CD4-positive, alpha-beta T cell (primary cell): Measurements from ENCODE around the gene ADAMTSL2. TPM values are rescaled to one million over a fixed set of nuclear protein-coding genes. Genes with fewer than 3 reads are reported as not detected.

Experiments used
- ATAC-seq: fragments of 200-7000 bp; cut with Tn5 transposase; one replicate; pipeline ENCODE4 v1.10.0; 2022; ENCODE audit warnings: mild to moderate bottlenecking; ENCODE audit not compliant: poor library complexity
- CTCF ChIA-PET: fragments of 350-600 bp; sonication (Branson Sonifier 250); formaldehyde crosslinking; loops from one replicate; lab custom pipeline; 2021; ENCODE audit warnings: antibody characterized with exemption, inconsistent platforms; lab: Charles Lee
- POLR2A ChIA-PET: fragments of 350-600 bp; sonication (Branson Sonifier 250); formaldehyde crosslinking; loops from one replicate; lab custom pipeline; 2021; ENCODE audit warnings: antibody characterized with exemption, inconsistent platforms; lab: Charles Lee
- DNase-seq, 14 experiments: peaks; one replicate each; pipeline ENCODE4 v3.0.0-alpha.2; 2013 to 2020; ENCODE audit warnings: mixed read lengths in 2 of 14
- H3K27ac ChIP-seq, 2 donors: one replicate each; pipeline versions ENCODE4 v1.5.1 to v1.7.0; 2013; ENCODE audit warnings: low read length in 2 of 2, low read depth in 1 of 2, mild to moderate bottlenecking in 1 of 2
- H3K27me3 ChIP-seq, 2 experiments: 1 replicate in 1 of 2; 2 replicates in 1 of 2; pipeline versions ENCODE4 v1.6.1 to v1.7.0; 2013; ENCODE audit warnings: low read length in 2 of 2, control low read depth in 1 of 2, mild to moderate bottlenecking in 1 of 2, moderate library complexity in 1 of 2; ENCODE audit not compliant: insufficient read depth in 2 of 2, control insufficient read depth in 1 of 2
- H3K36me3 ChIP-seq: one replicate; pipeline ENCODE4 v1.6.1; 2013; ENCODE audit warnings: low read length, control low read depth; ENCODE audit not compliant: insufficient read depth
- H3K4me1 ChIP-seq: one replicate; pipeline ENCODE4 v1.6.1; 2013; ENCODE audit warnings: low read length, control low read depth; ENCODE audit not compliant: insufficient read depth
- H3K4me3 ChIP-seq: one replicate; pipeline ENCODE4 v1.5.1; 2013; ENCODE audit warnings: mild to moderate bottlenecking, low read length, moderate library complexity
- H3K9me3 ChIP-seq, 2 experiments: 1 replicate in 1 of 2; 2 replicates in 1 of 2; pipeline versions ENCODE4 v1.6.1 to v1.7.0; 2013; ENCODE audit warnings: low read length in 2 of 2, mild to moderate bottlenecking in 2 of 2, control low read depth in 1 of 2, moderate library complexity in 1 of 2; ENCODE audit not compliant: control insufficient read depth in 1 of 2, insufficient read depth in 1 of 2
- H3K27ac Mint-ChIP-seq: one replicate; pipeline ENCODE4 v1.8.0; 2020; ENCODE audit warnings: mixed read lengths
- H3K27me3 Mint-ChIP-seq: one replicate; pipeline ENCODE4 v1.8.0; 2021; ENCODE audit warnings: mixed read lengths
- H3K36me3 Mint-ChIP-seq: one replicate; pipeline ENCODE4 v1.8.0; 2021; ENCODE audit warnings: low read depth, mixed read lengths
- H3K4me1 Mint-ChIP-seq: one replicate; pipeline ENCODE4 v1.8.0; 2021; ENCODE audit warnings: low read depth, mixed read lengths
- H3K4me3 Mint-ChIP-seq: one replicate; pipeline ENCODE4 v1.8.0; 2020; ENCODE audit warnings: mild to moderate bottlenecking, mixed read lengths
- H3K9me3 Mint-ChIP-seq: one replicate; pipeline ENCODE4 v1.8.0; 2020; ENCODE audit warnings: mixed read lengths
- CTCF ChIP-seq: fragments of 200-600 bp; IDR thresholded peaks from one replicate; pipeline ENCODE4 v1.8.0; 2022; ENCODE audit warnings: antibody characterized with exemption, mild to moderate bottlenecking
- intact Hi-C, 2 experiments: fragments of 100-400 bp; cut with DNase I in 1 of 2; cut with micrococcal nuclease in 1 of 2; formaldehyde crosslinking; loops; one replicate each; pipeline versions ENCODE4 v1.15.1 to v1.9.0; 2023 to 2025; cut with DNase I, micrococcal nuclease
- total RNA-seq, 174 experiments: library from RNA in 2 of 174; stranded (reverse) in 2 of 174; gene quantifications; one replicate each; pipeline ENCODE4 v1.2.3 and lab custom pipeline; 2021 to 2026

The ADAMTSL2 gene
- total RNA-seq, 2 experiments from 2014 or later, result 1.2 to 1.3 TPM

- Histone ChIP-seq H3K9me3 (peaks cover 5 to 18% of the 10 kb centered on the region in 2 experiments), H3K36me3 (no peaks in the 10 kb centered on the region), H3K4me1 (peaks cover 30% of the 10 kb centered on the region), H3K27me3 (no peaks in the 10 kb centered on the region), H3K4me3 (no peak overlapping the region), H3K27ac (no peak overlapping the region)
- ATAC-seq (no peak), DNase-seq (no peak)
- Mint-ChIP-seq H3K9me3 (peaks cover 3% of the 10 kb centered on the region), H3K4me1 (peaks cover 24% of the 10 kb centered on the region), H3K36me3 (no peaks in the 10 kb centered on the region), H3K27me3 (no peaks in the 10 kb centered on the region), H3K27ac (no peak overlapping the region), H3K4me3 (no peak overlapping the region)
- POLR2A ChIA-PET, result no interaction called here
- CTCF ChIA-PET, result no interaction called here
- intact Hi-C loops, result no loop called here
- no peak for TF ChIP-seq CTCF
Observed at GRCh38 chr9:133505901-133506652, 28.4 kb upstream of the ADAMTSL2 start.

- Histone ChIP-seq H3K27ac (no peak overlapping the region), H3K27me3 (no peaks in the 10 kb centered on the region), H3K9me3 (peaks cover 5 to 15% of the 10 kb centered on the region in 2 experiments), H3K36me3 (no peaks in the 10 kb centered on the region), H3K4me1 (peaks cover 30% of the 10 kb centered on the region), H3K4me3 (no peak overlapping the region)
- DNase-seq, result no peak
- Mint-ChIP-seq H3K27me3 (no peaks in the 10 kb centered on the region), H3K9me3 (no peaks in the 10 kb centered on the region), H3K4me1 (peaks cover 24% of the 10 kb centered on the region), H3K4me3 (no peak overlapping the region), H3K36me3 (no peaks in the 10 kb centered on the region), H3K27ac (no peak overlapping the region)
- no peak for ATAC-seq
- no peak for TF ChIP-seq CTCF
- CTCF ChIA-PET, result no interaction called here
- POLR2A ChIA-PET, result no interaction called here
- intact Hi-C loops, result no loop called here
Observed at GRCh38 chr9:133506653-133507038, 27.9 kb upstream of the ADAMTSL2 start.

GRCh38 chr9:133507246-133507965, 27.1 kb upstream of the ADAMTSL2 start:
- no peak for TF ChIP-seq CTCF
- Histone ChIP-seq H3K4me1 (peaks cover 30% of the 10 kb centered on the region), H3K9me3 (peaks cover 5 to 7% of the 10 kb centered on the region in 2 experiments), H3K4me3 (no peak overlapping the region), H3K27ac (peak overlapping the region in 1 of 2 donors; percentile 25), H3K27me3 (no peaks in the 10 kb centered on the region), H3K36me3 (no peaks in the 10 kb centered on the region)
- no peaks in the 10 kb centered on the region for H3K27me3 Mint-ChIP-seq
- intact Hi-C loops, result no loop called here
- CTCF ChIA-PET, result no interaction called here
- H3K27ac Mint-ChIP-seq, result peak overlapping the region; percentile 90
- H3K36me3 Mint-ChIP-seq, result no peaks in the 10 kb centered on the region
- peaks cover 24% of the 10 kb centered on the region for H3K4me1 Mint-ChIP-seq
- H3K9me3 Mint-ChIP-seq, result no peaks in the 10 kb centered on the region
- H3K4me3 Mint-ChIP-seq, result peak overlapping the region; percentile 9
- POLR2A ChIA-PET, result no interaction called here
- ATAC-seq, result no peak
- DNase-seq, result no peak
